HUES64 (cell line): Measurements from ENCODE around the gene UTRN.

Experiments used
- H3K27ac ChIP-seq: 2 replicates; pipeline ENCODE4 v1.7.0; 2013; ENCODE audit warnings: low read depth, low read length, inconsistent platforms
- H3K27me3 ChIP-seq: 2 replicates; pipeline ENCODE4 v1.6.1; 2013; ENCODE audit warnings: mild to moderate bottlenecking, low read length; ENCODE audit not compliant: insufficient read depth
- H3K36me3 ChIP-seq: 2 replicates; pipeline ENCODE4 v1.6.1; 2013; ENCODE audit warnings: mild to moderate bottlenecking, low read length; ENCODE audit not compliant: insufficient read depth
- H3K4me1 ChIP-seq: 2 replicates; pipeline ENCODE4 v1.6.1; 2013; ENCODE audit warnings: mild to moderate bottlenecking, low read length, moderate library complexity; ENCODE audit not compliant: insufficient read depth
- H3K4me3 ChIP-seq: 2 replicates; pipeline ENCODE4 v1.5.1; 2013; ENCODE audit warnings: mild to moderate bottlenecking, low read length, moderate library complexity
- H3K9ac ChIP-seq: 2 replicates; pipeline ENCODE4 v1.6.1; 2013; ENCODE audit warnings: mild to moderate bottlenecking, low read depth, low read length
- H3K9me3 ChIP-seq: 2 replicates; pipeline ENCODE4 v1.6.1; 2013; ENCODE audit warnings: low read depth, low read length; ENCODE audit not compliant: insufficient read depth
- WGBS: fragments of 150-250, 120-280 bp; methylation state at CpG from one replicate; pipeline ENCODE4 v1.1.7; 2013; ENCODE audit warnings: missing lambda C conversion rate; 5-methylcytosine and 5-hydroxymethylcytosine counted together

The UTRN gene

DNA sequence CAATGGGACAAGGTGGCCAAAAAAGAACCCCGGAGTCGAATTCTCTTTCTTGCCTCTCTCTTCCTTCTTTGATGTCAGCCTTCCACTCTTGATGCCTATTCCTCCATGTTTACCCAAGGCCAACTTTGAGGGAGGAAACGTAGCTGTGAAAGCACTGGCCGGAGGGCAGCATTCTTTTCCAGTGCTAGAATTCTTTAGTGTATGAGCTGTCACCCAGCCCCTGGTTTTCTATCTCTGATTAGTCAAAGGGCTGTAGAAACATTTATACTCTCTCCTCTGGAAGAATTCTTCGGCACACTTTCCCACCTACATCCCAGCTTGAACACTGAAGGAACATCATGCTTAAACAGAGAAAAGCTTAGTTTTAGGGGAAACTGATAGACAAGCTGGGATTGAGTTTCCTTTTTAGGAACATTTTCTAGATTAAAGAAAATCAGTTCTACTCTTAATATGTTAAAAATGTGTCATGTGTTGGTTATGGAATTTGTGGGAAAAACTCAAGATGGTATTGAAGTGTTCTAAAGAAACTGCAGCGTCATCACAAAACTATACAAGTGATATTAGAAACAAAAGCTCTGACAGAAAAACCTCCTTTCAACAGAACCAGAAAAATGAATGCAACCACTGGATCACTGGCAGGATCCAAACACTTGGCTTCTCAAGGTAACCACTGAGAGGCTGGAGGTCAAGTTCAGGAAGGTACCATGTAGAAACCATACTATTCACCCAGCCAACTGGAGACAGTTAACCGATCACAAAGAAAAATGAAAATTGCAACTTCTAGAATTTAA lies 20.7 kb upstream of the UTRN start:
- WGBS = 49% methylated on average over 7 of the region's 7 CpGs
- Histone ChIP-seq H3K4me3 (peak overlapping the region; percentile 38; the same call in 1 of the 2 replicates), H3K4me1 (peaks cover 50% of the 10 kb centered on the region), H3K9ac (peak overlapping the region; percentile 48; the same call in 1 of the 2 replicates), H3K9me3 (no peaks in the 10 kb centered on the region), H3K36me3 (no peaks in the 10 kb centered on the region), H3K27ac (peak overlapping the region; percentile 88), H3K27me3 (no peaks in the 10 kb centered on the region)

DNA sequence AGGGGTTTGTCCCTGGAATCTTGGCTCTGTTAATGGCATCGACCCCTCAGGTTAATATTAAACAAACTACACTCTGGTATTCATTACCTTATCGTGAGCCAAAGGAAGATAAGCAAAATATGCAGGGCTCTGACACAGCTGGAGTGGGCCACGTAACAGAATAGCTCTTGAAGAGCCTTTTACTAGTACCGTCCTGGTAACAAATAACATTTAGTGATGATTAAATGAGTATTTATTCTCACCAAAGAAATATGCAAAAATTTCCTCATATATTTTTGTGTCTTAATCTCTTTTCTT lies 20.1 kb upstream of the UTRN start:
- peak overlapping the region; percentile 38 for H3K4me3 ChIP-seq
- peaks cover 48% of the 10 kb centered on the region for H3K4me1 ChIP-seq
- peak overlapping the region; percentile 88 for H3K27ac ChIP-seq
- H3K9me3 ChIP-seq = no peaks in the 10 kb centered on the region
- no peaks in the 10 kb centered on the region for H3K36me3 ChIP-seq
- H3K9ac ChIP-seq = peak overlapping the region; percentile 48; the same call in 1 of the 2 replicates
- WGBS = 18% methylated on average over 3 of the region's 4 CpGs
- H3K27me3 ChIP-seq = no peaks in the 10 kb centered on the region

DNA sequence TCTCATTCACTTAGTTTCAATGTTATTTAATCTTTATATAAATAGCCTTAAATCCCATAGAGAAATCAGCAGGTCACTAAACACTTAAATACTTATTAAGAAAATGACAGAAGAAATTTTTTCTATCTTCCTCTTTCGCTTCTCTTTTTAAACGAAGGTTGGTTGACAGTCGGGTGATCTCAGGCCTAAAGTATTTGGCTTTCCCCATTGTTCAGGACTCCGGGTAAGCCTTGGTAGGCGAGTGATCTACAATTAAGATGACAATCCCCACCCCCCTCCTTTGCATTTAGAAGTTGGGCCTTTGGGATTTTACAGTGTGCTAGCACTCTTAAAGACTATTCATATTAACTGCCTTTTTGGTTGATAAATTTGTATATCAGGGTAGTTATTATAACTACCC lies 19.7 kb upstream of the UTRN start:
- no peaks in the 10 kb centered on the region for H3K9me3 ChIP-seq
- peak overlapping the region; percentile 55 for H3K9ac ChIP-seq
- H3K36me3 ChIP-seq = no peaks in the 10 kb centered on the region
- H3K27me3 ChIP-seq = no peaks in the 10 kb centered on the region
- 4% methylated on average over 3 of the region's 5 CpGs for WGBS
- peak overlapping the region; percentile 38 for H3K4me3 ChIP-seq
- peaks cover 44% of the 10 kb centered on the region for H3K4me1 ChIP-seq
- peak overlapping the region; percentile 88 for H3K27ac ChIP-seq

DNA sequence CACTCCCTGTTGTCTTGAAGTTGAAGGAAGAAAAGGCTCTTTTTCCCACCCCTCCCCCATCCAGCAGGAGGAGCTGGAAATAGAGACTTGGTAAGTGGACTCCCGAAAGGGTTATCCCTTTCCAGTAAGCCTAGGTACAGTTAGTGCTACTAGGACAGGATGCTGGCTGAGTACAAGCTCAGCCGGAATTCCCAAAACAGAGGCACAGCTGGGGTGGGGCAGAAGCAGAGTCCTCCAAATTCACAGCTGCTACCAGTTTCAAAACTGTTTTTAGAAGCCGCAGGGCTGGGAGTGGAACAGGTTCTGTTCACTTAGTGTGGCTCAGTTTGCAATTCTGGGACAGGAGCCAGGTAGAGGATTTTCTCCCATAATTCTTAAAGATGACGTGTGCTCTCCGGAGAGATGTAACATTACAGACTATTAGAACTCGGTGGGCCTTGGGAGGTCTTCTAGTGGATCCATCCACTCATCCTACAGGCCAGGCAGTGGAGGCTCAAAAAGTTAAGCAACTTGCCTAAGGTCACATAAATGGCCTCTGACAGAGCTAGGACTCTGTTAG lies 19.0 kb upstream of the UTRN start:
- 29% methylated on average over 6 of the region's 6 CpGs for WGBS
- Histone ChIP-seq H3K4me3 (peak overlapping the region; percentile 38), H3K36me3 (no peaks in the 10 kb centered on the region), H3K27me3 (no peaks in the 10 kb centered on the region), H3K9ac (peak overlapping the region; percentile 55), H3K4me1 (peaks cover 37% of the 10 kb centered on the region), H3K9me3 (0 out of 2 replicates have a peak, but pooled peaks cover 1% of the 10 kb centered on the region), H3K27ac (peak overlapping the region; percentile 88)

DNA sequence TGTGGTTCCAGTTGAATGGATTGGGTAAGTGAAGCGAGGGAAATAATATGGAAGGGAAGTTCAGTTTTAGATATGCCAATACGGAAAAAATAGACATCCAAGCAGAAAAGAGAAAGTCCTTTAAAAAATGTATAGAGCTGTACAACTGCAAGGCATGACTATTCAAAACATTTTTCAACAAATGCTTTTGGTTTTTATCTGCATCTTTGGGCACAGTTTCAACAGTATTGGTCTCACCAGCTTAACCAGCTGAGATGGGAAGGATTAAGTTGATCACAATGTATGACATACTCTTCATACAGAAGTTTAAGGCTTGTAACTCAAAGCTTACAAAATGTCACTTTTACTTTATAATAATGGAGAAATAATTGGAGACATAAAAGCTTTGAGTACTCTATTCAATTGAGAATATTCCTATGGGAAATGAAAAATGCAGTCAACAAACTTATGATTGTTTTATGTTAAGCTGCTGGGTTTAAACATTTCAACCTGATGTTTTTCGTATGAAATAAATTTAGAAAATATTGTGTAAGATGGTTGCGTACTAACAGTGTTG lies 16.3 kb upstream of the UTRN start:
- Histone ChIP-seq H3K4me1 (peaks cover 32% of the 10 kb centered on the region), H3K9ac (no peak overlapping the region), H3K36me3 (no peaks in the 10 kb centered on the region), H3K9me3 (0 out of 2 replicates have a peak, but pooled peaks cover 2% of the 10 kb centered on the region), H3K27me3 (no peaks in the 10 kb centered on the region), H3K4me3 (no peak overlapping the region), H3K27ac (no peak overlapping the region)
- WGBS = 93% methylated on average over 4 of the region's 4 CpGs

DNA sequence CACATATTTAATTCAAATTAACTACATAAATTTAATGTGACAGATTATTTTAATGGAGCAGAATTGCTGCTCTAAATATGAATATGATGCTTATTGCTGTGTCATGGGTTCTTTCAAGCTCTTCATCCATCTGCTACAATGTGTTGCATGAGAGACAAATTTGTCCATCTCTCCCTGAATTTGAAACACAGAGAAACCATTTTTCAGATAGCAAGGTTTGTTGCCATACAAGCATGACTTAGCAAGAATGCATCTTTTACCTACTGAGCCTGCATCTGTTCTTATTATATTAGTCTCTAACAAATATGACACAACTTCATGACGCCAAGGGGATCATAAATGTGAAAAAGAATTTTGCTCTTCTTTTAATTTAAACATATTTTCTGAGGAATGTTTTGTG lies 8.0 kb upstream of the UTRN start:
- Histone ChIP-seq H3K9me3 (no peaks in the 10 kb centered on the region), H3K27me3 (no peaks in the 10 kb centered on the region), H3K4me3 (no peak overlapping the region), H3K27ac (no peak overlapping the region), H3K4me1 (peaks cover 20% of the 10 kb centered on the region), H3K9ac (no peak overlapping the region), H3K36me3 (no peaks in the 10 kb centered on the region)
- WGBS = no CpG with 5 or more reads among the region's 1 CpG

DNA sequence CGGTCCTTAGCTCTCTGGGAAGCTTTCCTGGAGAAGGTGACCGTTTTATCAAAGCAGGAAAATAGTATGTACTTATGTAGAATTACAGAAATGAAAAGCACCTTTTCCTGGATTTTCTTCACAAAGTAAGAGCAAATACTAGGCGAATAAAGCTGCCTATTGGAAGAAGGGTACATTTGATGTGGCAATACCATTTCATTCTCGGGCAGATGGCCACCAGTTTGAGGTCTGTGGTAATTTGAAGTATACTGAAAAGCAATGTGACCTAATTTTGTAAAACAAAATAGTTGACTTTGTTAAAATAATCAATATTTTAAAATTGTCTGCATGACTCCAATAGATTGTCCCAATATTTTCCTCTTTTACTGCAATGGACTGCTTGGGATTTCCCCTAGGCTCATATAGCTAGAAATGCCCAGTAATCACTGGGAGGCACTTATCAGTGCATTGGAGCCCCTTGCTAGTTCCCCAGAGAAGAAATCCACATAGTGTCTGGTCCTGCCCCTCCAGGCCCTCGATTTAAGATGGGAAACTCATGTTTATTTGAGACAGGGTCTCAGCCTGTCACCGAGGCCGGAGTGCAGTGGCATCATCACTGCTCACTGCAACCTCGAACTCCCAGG lies 7.4 kb upstream of the UTRN start:
- 83% methylated on average over 8 of the region's 8 CpGs for WGBS
- H3K9me3 ChIP-seq = no peaks in the 10 kb centered on the region
- no peak overlapping the region for H3K4me3 ChIP-seq
- peaks cover 20% of the 10 kb centered on the region for H3K4me1 ChIP-seq
- H3K27ac ChIP-seq = no peak overlapping the region
- H3K36me3 ChIP-seq = no peaks in the 10 kb centered on the region
- no peaks in the 10 kb centered on the region for H3K27me3 ChIP-seq
- no peak overlapping the region for H3K9ac ChIP-seq

DNA sequence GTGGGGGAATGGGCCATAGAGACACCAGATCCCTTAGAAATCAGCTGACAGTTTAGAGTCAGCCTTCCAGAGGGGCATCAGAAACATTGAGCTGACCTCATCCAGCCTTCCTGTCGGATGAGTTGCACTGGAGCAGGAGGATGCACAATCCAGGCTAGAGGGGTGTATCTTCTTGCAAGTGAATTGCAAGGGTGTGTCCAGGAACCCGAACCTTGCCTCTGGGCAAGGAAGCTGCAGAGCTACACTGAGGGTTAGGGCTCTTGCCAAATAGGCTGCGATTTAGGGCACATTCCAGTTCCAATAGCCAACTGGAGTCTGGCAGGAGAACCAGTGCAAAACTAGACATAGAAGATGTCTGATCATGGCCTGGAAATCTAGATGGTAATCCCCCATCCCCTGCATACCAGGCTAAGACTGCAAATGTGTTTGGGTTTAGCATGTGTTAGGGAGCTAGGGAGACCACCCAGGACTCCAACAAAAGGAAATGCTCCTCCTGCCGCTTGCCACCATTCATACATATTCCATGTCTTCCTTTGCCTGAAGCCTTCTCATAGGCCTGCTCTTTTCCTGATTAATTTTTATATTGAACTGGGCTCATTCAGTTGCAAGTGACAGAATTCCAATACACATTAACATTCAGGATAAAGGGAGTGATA lies 6.3 kb upstream of the UTRN start:
- peaks cover 22% of the 10 kb centered on the region for H3K4me1 ChIP-seq
- no peak overlapping the region; the same call in 1 of the 2 replicates for H3K4me3 ChIP-seq
- H3K36me3 ChIP-seq = no peaks in the 10 kb centered on the region
- no peak overlapping the region for H3K9ac ChIP-seq
- peak overlapping the region; percentile 25; the same call in 1 of the 2 replicates for H3K27ac ChIP-seq
- H3K9me3 ChIP-seq = no peaks in the 10 kb centered on the region
- WGBS = 55% methylated on average over 4 of the region's 4 CpGs
- no peaks in the 10 kb centered on the region; the same call in 1 of the 2 replicates for H3K27me3 ChIP-seq

DNA sequence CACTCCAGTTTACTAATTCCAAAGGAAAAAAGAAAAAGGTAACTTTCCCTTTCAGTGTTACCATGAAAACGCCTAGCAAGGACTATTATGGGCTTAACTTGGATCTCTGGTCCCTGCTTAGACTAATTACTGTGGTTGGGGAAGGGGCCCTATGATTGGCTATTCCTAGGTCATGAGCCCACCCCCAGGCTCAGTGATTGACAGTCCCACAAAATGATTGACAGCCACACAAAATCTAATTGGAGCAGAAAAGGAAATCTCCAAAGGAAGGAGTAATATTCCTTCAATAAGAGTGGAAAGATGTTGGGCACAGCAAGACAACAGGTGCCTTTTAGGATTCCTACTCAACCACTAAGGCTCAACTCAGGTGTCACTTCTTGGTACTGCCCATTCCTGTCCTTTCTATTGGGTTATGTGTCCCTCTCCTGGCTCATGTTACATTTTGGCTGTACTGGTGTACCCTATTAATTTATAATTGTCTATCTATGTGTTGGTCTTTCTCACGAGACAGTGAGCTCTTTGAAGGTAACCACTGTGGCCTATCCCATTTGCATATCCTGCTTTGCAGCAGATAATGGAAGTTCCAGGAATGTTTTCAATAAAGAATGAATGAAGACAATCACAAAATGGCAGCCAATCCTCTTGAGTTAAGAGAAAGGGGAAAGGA lies 5.5 kb upstream of the UTRN start:
- Histone ChIP-seq H3K9ac (no peak overlapping the region), H3K9me3 (no peaks in the 10 kb centered on the region)
- 88% methylated on average over 2 of the region's 2 CpGs for WGBS

DNA sequence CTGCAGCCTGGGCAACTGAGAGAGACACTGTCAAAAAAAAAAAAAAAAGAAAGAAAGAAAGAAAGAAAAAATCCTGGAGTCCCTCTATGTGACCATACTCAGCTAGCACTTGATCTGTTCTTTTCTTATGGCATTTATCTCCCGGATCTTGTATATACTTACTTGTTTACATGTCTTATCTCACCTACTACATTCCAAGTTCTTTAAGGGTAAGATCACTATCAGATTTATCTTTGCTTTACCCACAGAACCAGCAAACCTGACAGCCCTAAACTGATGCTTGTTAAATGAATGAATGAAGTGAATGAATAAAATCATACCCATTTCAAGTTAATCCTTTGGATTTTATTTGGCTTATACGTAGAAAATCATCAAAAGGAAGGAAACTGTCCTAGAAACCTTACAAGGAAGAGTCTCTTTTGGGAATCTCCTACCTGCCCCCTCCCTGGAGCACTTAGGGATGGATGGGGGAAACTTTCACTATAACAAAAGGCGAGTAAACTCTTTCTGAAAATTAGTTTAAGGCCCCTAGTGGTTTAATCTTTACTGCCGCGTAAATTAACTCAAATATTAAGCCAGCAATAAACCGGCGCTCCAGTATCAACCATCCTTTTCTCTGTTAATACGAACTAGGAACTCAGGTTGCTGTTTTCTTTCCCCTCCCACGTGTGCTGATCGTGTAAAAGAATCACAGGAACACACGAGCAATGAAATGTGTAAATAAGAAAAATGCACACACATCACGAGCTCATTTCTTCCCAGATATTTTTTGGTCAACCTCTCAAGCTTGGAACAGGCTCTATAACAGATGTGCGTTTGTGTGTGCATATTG lies 1.3 kb upstream of the UTRN start:
- H3K27ac ChIP-seq = no peak overlapping the region
- WGBS = 45% methylated on average over 8 of the region's 13 CpGs
- peaks cover 16% of the 10 kb centered on the region for H3K27me3 ChIP-seq
- H3K36me3 ChIP-seq = no peaks in the 10 kb centered on the region
- peak overlapping the region; percentile 90 for H3K4me3 ChIP-seq
- no peaks in the 10 kb centered on the region for H3K9me3 ChIP-seq
- peaks cover 25% of the 10 kb centered on the region for H3K4me1 ChIP-seq
- peak overlapping the region; percentile 89 for H3K9ac ChIP-seq

More for the DNA sequence above, 5.5 kb upstream of the UTRN start:
- Histone ChIP-seq H3K4me3 (no peak overlapping the region), H3K27me3 (no peaks in the 10 kb centered on the region; the same call in 1 of the 2 replicates), H3K27ac (peak overlapping the region; percentile 25; the same call in 1 of the 2 replicates), H3K36me3 (no peaks in the 10 kb centered on the region), H3K4me1 (peaks cover 23% of the 10 kb centered on the region)
